GM19238 (cell line): Measurements from ENCODE around the gene TAF3.
"Not testable (repeated sequence)": the region's sequence is repeated elsewhere in the genome, so short reads cannot be mapped to it uniquely, and the experiment has no call there.

Source experiments
- DNase-seq: peaks from one replicate; pipeline ENCODE4 v3.0.0; 2011; ENCODE audit warnings: low spot score; ENCODE audit not compliant: insufficient read length

TAF3 gene

GRCh38 chr10:8026349-8027259 lies 208.3 kb downstream of the TAF3 start:
- no peak for DNase-seq

- not testable (repeated sequence) for DNase-seq
Observed at GRCh38 chr10:8031211-8031610, 212.9 kb downstream of the TAF3 start.

GRCh38 chr10:8032558-8032957 lies 214.3 kb downstream of the TAF3 start:
- no peak for DNase-seq

GRCh38 chr10:8033812-8034465 lies 215.6 kb downstream of the TAF3 start:
- DNase-seq, result no peak

GRCh38 chr10:8034466-8035005 lies 216.2 kb downstream of the TAF3 start:
- DNase-seq, result no peak

GRCh38 chr10:8035006-8035640 lies 216.8 kb downstream of the TAF3 start:
- no peak for DNase-seq

- DNase-seq, result no peak
Observed at GRCh38 chr10:8035641-8036470, 217.6 kb downstream of the TAF3 start.

GRCh38 chr10:8036506-8037198 lies 218.3 kb downstream of the TAF3 start:
- DNase-seq, result no peak

- no peak for DNase-seq
Observed at GRCh38 chr10:8037199-8037801, 219.0 kb downstream of the TAF3 start.

- DNase-seq, result no peak
Observed at GRCh38 chr10:8037941-8038894, 219.9 kb downstream of the TAF3 start.

- no peak for DNase-seq
Observed at GRCh38 chr10:8039321-8039881, 221.1 kb downstream of the TAF3 start.

GRCh38 chr10:8040651-8041050 lies 222.3 kb downstream of the TAF3 start:
- DNase-seq, result no peak

GRCh38 chr10:8041284-8041991 lies 223.1 kb downstream of the TAF3 start:
- DNase-seq, result no peak

- DNase-seq, result no peak
Observed at GRCh38 chr10:8041992-8042720, 223.9 kb downstream of the TAF3 start.

- DNase-seq, result no peak
Observed at GRCh38 chr10:8042721-8043568, 224.6 kb downstream of the TAF3 start.

GRCh38 chr10:8043569-8044306 lies 225.4 kb downstream of the TAF3 start:
- DNase-seq, result no peak
